ENCODE measurements around the gene KRT82. TPM values are rescaled to one million over a fixed set of nuclear protein-coding genes. Genes with fewer than 3 reads are reported as not detected.

The KRT82 gene
- total and polyA plus RNA-seq, 2 experiments from 2014 or later = not detected

GRCh38 chr12:52419656-52420055 lies 13.5 kb upstream of the KRT82 start:
- H3K9me2 ChIP-seq (ENCODE audit: insufficient read depth) = 0 out of 2 replicates have a peak, but pooled peaks cover 3% of the 10 kb centered on the region
- Mint-ChIP-seq H3K4me3 (no peak overlapping the region), H3K27ac (no peak overlapping the region), H3K36me3 (ENCODE audit: low read depth) (no peaks in the 10 kb centered on the region), H3K27me3 (ENCODE audit: insufficient read depth, low read depth, poor library complexity) (peaks cover 2% of the 10 kb centered on the region), H3K4me1 (peaks cover 9% of the 10 kb centered on the region), H3K9me3 (no peaks in the 10 kb centered on the region; the same call in 2 of the 3 replicates)
- no peaks in the 10 kb centered on the region for H3K27me3 ChIP-seq (ENCODE audit: insufficient read depth)
- H4K20me1 ChIP-seq (replicated peaks; ENCODE audit: insufficient read depth) = no peaks in the 10 kb centered on the region
- H3K4me1 ChIP-seq (ENCODE audit: insufficient read depth) = no peaks in the 10 kb centered on the region
- no peak overlapping the region for H3K4me2 ChIP-seq
- H3K27ac ChIP-seq (ENCODE audit: low read depth) = no peak overlapping the region
- no peak for DNase-seq (ENCODE audit: low spot score)
- TF ChIP-seq, protein P1, sequence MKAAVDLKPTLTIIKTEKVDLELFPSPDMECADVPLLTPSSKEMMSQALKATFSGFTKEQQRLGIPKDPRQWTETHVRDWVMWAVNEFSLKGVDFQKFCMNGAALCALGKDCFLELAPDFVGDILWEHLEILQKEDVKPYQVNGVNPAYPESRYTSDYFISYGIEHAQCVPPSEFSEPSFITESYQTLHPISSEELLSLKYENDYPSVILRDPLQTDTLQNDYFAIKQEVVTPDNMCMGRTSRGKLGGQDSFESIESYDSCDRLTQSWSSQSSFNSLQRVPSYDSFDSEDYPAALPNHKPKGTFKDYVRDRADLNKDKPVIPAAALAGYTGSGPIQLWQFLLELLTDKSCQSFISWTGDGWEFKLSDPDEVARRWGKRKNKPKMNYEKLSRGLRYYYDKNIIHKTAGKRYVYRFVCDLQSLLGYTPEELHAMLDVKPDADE (IDR thresholded peaks at IDR 0.05) = no peak
- TF ChIP-seq STAT1 (IDR thresholded peaks at IDR 0.05; ENCODE audit: unreplicated experiment) (no peak), ZNF114 (CRISPR knock-in tag; IDR thresholded peaks at IDR 0.05) (no peak), ZNF462 (CRISPR knock-in tag; IDR thresholded peaks at IDR 0.05) (no peak), JUNB (IDR thresholded peaks at IDR 0.05; ENCODE audit: unreplicated experiment) (no peak), NANOG (IDR thresholded peaks at IDR 0.05; ENCODE audit: borderline replicate concordance) (no peak), CTCF (conservative IDR thresholded peaks at IDR 0.05; ENCODE audit: low read depth in 2 of 2) (no peak), EZH2phosphoT487 (IDR thresholded peaks at IDR 0.05; ENCODE audit: unreplicated experiment) (no peak), EZH2 (IDR thresholded peaks at IDR 0.05; ENCODE audit: low read depth, unreplicated experiment) (no peak), CREB1 (CRISPR knock-in tag; IDR thresholded peaks at IDR 0.05; ENCODE audit: low read depth) (no peak), ZNF331 (CRISPR knock-in tag; IDR thresholded peaks at IDR 0.05; ENCODE audit: low read depth) (no peak)
- TF ChIP-seq, protein P2, sequence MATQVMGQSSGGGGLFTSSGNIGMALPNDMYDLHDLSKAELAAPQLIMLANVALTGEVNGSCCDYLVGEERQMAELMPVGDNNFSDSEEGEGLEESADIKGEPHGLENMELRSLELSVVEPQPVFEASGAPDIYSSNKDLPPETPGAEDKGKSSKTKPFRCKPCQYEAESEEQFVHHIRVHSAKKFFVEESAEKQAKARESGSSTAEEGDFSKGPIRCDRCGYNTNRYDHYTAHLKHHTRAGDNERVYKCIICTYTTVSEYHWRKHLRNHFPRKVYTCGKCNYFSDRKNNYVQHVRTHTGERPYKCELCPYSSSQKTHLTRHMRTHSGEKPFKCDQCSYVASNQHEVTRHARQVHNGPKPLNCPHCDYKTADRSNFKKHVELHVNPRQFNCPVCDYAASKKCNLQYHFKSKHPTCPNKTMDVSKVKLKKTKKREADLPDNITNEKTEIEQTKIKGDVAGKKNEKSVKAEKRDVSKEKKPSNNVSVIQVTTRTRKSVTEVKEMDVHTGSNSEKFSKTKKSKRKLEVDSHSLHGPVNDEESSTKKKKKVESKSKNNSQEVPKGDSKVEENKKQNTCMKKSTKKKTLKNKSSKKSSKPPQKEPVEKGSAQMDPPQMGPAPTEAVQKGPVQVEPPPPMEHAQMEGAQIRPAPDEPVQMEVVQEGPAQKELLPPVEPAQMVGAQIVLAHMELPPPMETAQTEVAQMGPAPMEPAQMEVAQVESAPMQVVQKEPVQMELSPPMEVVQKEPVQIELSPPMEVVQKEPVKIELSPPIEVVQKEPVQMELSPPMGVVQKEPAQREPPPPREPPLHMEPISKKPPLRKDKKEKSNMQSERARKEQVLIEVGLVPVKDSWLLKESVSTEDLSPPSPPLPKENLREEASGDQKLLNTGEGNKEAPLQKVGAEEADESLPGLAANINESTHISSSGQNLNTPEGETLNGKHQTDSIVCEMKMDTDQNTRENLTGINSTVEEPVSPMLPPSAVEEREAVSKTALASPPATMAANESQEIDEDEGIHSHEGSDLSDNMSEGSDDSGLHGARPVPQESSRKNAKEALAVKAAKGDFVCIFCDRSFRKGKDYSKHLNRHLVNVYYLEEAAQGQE (IDR thresholded peaks at IDR 0.05; ENCODE audit: unreplicated experiment) = no peak
- no peak for ATAC-seq
- no peak overlapping the region for H2AFZ ChIP-seq
- no peaks in the 10 kb centered on the region for H3K36me3 ChIP-seq (ENCODE audit: insufficient read depth)
- no peaks in the 10 kb centered on the region for H3K79me2 ChIP-seq (replicated peaks; ENCODE audit: insufficient read depth)
- H3F3A ChIP-seq (replicated peaks; ENCODE audit: low read depth) = no peaks in the 10 kb centered on the region
- H3K4me3 ChIP-seq = no peak overlapping the region
